WTC11 (cell line): ENCODE data around the gene GIPC3. TPM values are rescaled to one million over a fixed set of nuclear protein-coding genes. Genes with fewer than 3 reads are reported as not detected.

Source experiments
- ATAC-seq: fragments of 200-7000 bp; cut with Tn5 transposase; 2 replicates; pipeline ENCODE4 v1.10.0; 2021; ENCODE audit warnings: mild to moderate bottlenecking, moderate library complexity
- CTCF ChIA-PET: fragments of 300-600 bp; sonication (Branson Sonifier 250); formaldehyde crosslinking; loops from one replicate; lab custom pipeline; 2021; ENCODE audit warnings: antibody characterized with exemption; lab: Charles Lee
- POLR2A ChIA-PET: fragments of 350-600 bp; sonication (Branson Sonifier 250); formaldehyde crosslinking; loops from one replicate; lab custom pipeline; 2021; ENCODE audit warnings: antibody characterized with exemption; lab: Charles Lee
- DNase-seq: peaks from one replicate; pipeline ENCODE4 v3.0.0; 2021; ENCODE audit warnings: low spot score
- H3K27ac Mint-ChIP-seq: 2 replicates; pipeline ENCODE4 v1.8.0; 2021; ENCODE audit warnings: mixed read lengths
- H3K27me3 Mint-ChIP-seq: 2 replicates; pipeline ENCODE4 v1.8.0; 2021; ENCODE audit warnings: low read depth, mild to moderate bottlenecking, moderate library complexity, mixed read lengths
- H3K36me3 Mint-ChIP-seq: 2 replicates; pipeline ENCODE4 v1.8.0; 2021; ENCODE audit warnings: mixed read lengths
- H3K4me1 Mint-ChIP-seq: 2 replicates; pipeline ENCODE4 v1.8.0; 2022; ENCODE audit warnings: mixed read lengths
- H3K4me3 Mint-ChIP-seq: 2 replicates; pipeline ENCODE4 v1.8.0; 2021; ENCODE audit warnings: mild to moderate bottlenecking, moderate library complexity, mixed read lengths
- H3K9me3 Mint-ChIP-seq: 2 replicates; pipeline ENCODE4 v1.8.0; 2021; ENCODE audit warnings: mixed read lengths
- CREM ChIP-seq: sonication (generic); formaldehyde crosslinking; IDR thresholded peaks from 2 replicates; pipeline ENCODE4 v1.8.1; 2022; ENCODE audit warnings: mild to moderate bottlenecking, missing genetic modification reagents, moderate library complexity
- ELF4 ChIP-seq: sonication (generic); formaldehyde crosslinking; IDR thresholded peaks from 2 replicates; pipeline ENCODE4 v1.8.1; 2022; ENCODE audit warnings: low read depth, mild to moderate bottlenecking, moderate library complexity, missing genetic modification reagents
- GABPB1 ChIP-seq: sonication (generic); formaldehyde crosslinking; IDR thresholded peaks from 2 replicates; pipeline ENCODE4 v1.8.1; 2023; ENCODE audit warnings: mild to moderate bottlenecking, missing genetic modification reagents
- GRHL2 ChIP-seq: fragments of 250-450 bp; sonication (Bioruptor Pico); IDR thresholded peaks from 2 replicates; pipeline ENCODE4 v1.8.0; 2022; ENCODE audit warnings: mild to moderate bottlenecking, moderate library complexity; ENCODE audit not compliant: insufficient replicate concordance, severe bottlenecking
- GTF2I ChIP-seq: fragments of 250-450 bp; sonication (Bioruptor Pico); conservative IDR thresholded peaks from 2 replicates; pipeline ENCODE4 v1.4.0; 2021; ENCODE audit warnings: mild to moderate bottlenecking
- HMGA2 ChIP-seq: fragments of 250-450 bp; sonication (Bioruptor Pico); IDR thresholded peaks from 2 replicates; pipeline ENCODE4 v1.4.0; 2021; ENCODE audit warnings: mild to moderate bottlenecking, moderate library complexity
- JAZF1 ChIP-seq: fragments of 250-450 bp; sonication (Bioruptor Pico); IDR thresholded peaks from 2 replicates; pipeline ENCODE4 v1.9.0; 2021; ENCODE audit warnings: moderate library complexity, mild to moderate bottlenecking, inconsistent platforms
- JUN ChIP-seq: sonication (generic); formaldehyde crosslinking; IDR thresholded peaks from 2 replicates; pipeline ENCODE4 v1.8.0; 2023; ENCODE audit warnings: mild to moderate bottlenecking, missing genetic modification reagents
- MYBL2 ChIP-seq: sonication (generic); formaldehyde crosslinking; IDR thresholded peaks from 2 replicates; pipeline ENCODE4 v1.8.1; 2023; ENCODE audit warnings: mild to moderate bottlenecking, moderate library complexity, missing genetic modification reagents
- NFATC4 ChIP-seq: fragments of 250-450 bp; sonication (Bioruptor Pico); IDR thresholded peaks from 2 replicates; pipeline ENCODE4 v1.9.0; 2021; ENCODE audit warnings: mild to moderate bottlenecking
- NFE2L1 ChIP-seq: sonication (generic); formaldehyde crosslinking; IDR thresholded peaks from 2 replicates; pipeline ENCODE4 v1.8.1; 2023; ENCODE audit warnings: missing genetic modification reagents
- SMAD3 ChIP-seq: sonication (generic); formaldehyde crosslinking; IDR thresholded peaks from 2 replicates; pipeline ENCODE4 v1.8.0; 2022; ENCODE audit warnings: missing genetic modification reagents, mild to moderate bottlenecking, borderline replicate concordance
- ZBTB21 ChIP-seq: sonication (generic); formaldehyde crosslinking; IDR thresholded peaks from 2 replicates; pipeline ENCODE4 v1.8.1; 2023; ENCODE audit warnings: mild to moderate bottlenecking, missing genetic modification reagents, borderline replicate concordance
- ZNF317 ChIP-seq: sonication (generic); formaldehyde crosslinking; IDR thresholded peaks from 2 replicates; pipeline ENCODE4 v1.8.1; 2023; ENCODE audit warnings: low read depth, mild to moderate bottlenecking, moderate library complexity, missing genetic modification reagents, borderline replicate concordance
- ZNF416 ChIP-seq: fragments of 250-450 bp; sonication (Bioruptor Pico); IDR thresholded peaks from 2 replicates; pipeline ENCODE4 v1.9.0; 2021; ENCODE audit warnings: mild to moderate bottlenecking, inconsistent platforms
- total RNA-seq: library from RNA; stranded (reverse); gene quantifications from 3 replicates; pipeline ENCODE4 v1.2.3, GENCODE V29; 2021
- TF ChIP-seq, protein P1 (sequence below): fragments of 250-450 bp; sonication (Bioruptor Pico); IDR thresholded peaks from 2 replicates; pipeline ENCODE4 v2.1.2; 2022; ENCODE audit warnings: mild to moderate bottlenecking, moderate library complexity
- TF ChIP-seq, protein P2 (sequence below): fragments of 250-450 bp; sonication (Bioruptor Pico); conservative IDR thresholded peaks from 2 replicates; pipeline ENCODE4 v1.9.0; 2021; ENCODE audit warnings: mild to moderate bottlenecking
- TF ChIP-seq, protein P3 (sequence below): sonication (generic); formaldehyde crosslinking; IDR thresholded peaks from 2 replicates; pipeline ENCODE4 v1.8.1; 2023; ENCODE audit warnings: mild to moderate bottlenecking, moderate library complexity, missing genetic modification reagents
- TF ChIP-seq, protein P4 (sequence below): sonication (generic); formaldehyde crosslinking; conservative IDR thresholded peaks from 2 replicates; pipeline ENCODE4 v1.8.1; 2022; ENCODE audit warnings: mild to moderate bottlenecking, missing genetic modification reagents

GIPC3 gene
- total RNA-seq, 1 experiment from 2014 or later: 1.0 TPM

DNA sequence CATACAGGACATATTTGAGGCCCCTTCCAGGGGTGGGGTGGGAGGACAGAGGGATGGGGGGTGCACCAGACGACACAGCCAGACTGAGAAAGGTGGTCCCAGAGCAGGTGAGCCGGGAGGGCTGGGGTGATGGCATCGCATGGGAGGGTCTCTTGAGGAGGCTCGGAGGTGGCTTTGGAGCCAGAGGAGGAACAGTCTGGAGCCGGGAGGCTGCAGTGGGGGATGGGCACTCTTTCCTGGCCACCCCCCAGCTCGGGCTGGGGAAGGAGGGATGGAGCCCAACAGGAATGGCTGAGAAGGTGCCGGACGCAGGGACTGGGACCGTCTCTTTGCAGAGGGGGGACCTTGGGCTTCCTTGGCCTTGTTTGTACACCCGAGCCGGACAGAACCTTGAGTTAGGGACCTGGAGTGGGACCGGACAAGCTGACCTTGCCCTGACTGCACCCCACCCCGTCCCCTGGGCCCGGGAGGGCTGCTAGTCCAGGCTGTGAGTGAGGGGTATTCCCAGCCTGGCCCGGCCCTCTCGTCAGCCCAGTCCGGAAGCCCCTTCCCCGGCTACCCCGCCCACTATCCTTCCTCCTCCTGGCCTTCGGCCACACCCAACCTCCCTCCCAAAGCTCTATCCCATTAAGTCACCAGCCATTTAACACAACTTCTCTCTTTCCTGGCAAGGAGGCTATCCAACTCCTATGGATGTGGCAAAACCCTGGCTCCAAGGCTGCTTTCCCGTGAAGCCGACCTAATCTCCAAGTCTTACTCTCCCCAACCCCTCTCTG, 22.2 kb downstream of the GIPC3 start:
- peak; percentile 61 for DNase-seq
- ChIA-PET POLR2A (interaction anchor here (0.5 to 0.7 kb wide), 2 partner anchors 31 to 1145 kb away, joined by 3 to 4 read pairs; no protein-coding TSS in a partner anchor), CTCF (interaction anchor here (0.8 to 1.9 kb wide), 12 partner anchors 8 to 331 kb away, joined by 3 to 13 read pairs (median 5); no protein-coding TSS in a partner anchor)
- Mint-ChIP-seq H3K36me3 (no peaks in the 10 kb centered on the region; the same call in 1 of the 2 replicates), H3K4me3 (peak overlapping the region; percentile 68), H3K9me3 (no peaks in the 10 kb centered on the region), H3K27ac (peak overlapping the region; percentile 83), H3K4me1 (peaks cover 11% of the 10 kb centered on the region), H3K27me3 (no peaks in the 10 kb centered on the region)
- TF ChIP-seq ELF4 (CRISPR knock-in tag) (no peak), GABPB1 (no peak)
- peak; percentile 67 for ATAC-seq

DNA sequence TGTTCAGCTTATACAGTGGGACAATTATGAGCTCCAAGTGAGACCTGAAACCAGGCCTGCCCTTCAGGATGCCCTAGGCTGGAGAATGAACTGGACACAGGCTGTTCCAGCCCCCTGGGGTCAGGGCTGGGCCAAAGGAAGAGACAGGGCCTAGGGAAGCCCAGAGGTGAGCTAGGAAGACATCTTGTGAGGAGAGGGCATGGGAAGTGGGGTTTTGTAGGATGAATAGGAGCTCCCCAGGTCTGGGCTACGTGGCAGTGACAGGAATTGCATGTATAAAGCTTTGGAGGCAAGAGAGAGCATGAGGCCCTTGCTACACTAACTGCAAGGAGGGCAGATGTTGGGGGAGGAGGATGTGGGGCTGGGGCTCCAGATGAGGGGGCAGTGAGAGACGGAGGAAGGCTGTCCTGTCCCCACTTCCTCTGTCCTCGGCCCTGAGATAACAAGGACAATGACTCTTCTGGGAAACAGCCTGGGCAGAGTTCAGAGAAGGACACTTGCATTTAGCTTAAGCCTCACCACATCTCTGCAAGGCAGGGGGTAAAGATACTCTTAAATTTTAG, 22.9 kb downstream of the GIPC3 start:
- H3K4me1 Mint-ChIP-seq: peaks cover 11% of the 10 kb centered on the region
- H3K36me3 Mint-ChIP-seq: no peaks in the 10 kb centered on the region; the same call in 1 of the 2 replicates
- no peak for TF ChIP-seq ELF4 (CRISPR knock-in tag)
- TF ChIP-seq, protein P1, sequence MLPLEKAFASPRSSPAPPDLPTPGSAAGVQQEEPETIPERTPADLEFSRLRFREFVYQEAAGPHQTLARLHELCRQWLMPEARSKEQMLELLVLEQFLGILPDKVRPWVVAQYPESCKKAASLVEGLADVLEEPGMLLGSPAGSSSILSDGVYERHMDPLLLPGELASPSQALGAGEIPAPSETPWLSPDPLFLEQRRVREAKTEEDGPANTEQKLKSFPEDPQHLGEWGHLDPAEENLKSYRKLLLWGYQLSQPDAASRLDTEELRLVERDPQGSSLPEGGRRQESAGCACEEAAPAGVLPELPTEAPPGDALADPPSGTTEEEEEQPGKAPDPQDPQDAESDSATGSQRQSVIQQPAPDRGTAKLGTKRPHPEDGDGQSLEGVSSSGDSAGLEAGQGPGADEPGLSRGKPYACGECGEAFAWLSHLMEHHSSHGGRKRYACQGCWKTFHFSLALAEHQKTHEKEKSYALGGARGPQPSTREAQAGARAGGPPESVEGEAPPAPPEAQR (CRISPR knock-in tag): no peak
- no peak for TF ChIP-seq SMAD3 (CRISPR knock-in tag)
- no peak for TF ChIP-seq NFATC4 (CRISPR knock-in tag)
- TF ChIP-seq, protein P2, sequence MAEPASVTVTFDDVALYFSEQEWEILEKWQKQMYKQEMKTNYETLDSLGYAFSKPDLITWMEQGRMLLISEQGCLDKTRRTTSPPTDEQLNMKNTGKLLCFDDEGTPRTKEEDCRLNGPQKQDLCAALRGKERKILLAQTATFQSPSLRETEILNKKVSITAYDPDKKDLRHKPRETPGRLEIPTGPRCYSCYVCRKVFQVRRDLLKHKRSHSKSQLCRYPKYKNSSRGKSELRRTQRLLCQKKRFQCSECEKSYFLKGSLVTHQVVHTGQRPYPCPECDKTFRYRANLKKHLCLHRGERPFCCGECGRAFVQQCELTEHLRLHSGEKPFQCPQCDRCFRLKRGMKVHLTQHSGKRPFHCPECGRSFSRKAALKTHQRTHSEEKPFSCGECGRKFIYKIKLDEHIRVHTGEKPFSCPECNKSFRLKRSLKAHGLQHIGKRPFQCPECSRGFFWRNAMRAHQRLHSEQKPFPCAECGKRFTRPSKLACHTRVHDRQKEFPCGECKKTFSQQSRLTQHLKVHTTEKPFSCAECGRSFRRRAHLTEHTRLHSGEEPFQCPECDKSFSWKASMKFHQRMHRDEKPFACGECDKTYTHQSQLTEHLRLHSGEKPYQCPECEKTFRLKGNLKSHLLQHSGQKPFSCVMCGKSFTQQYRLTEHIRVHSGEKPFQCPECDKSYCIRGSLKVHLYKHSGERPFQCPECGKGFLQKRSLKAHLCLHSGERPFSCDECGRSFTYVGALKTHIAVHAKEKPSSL (CRISPR knock-in tag): no peak
- TF ChIP-seq ZBTB21: no peak
- no peak for TF ChIP-seq MYBL2 (CRISPR knock-in tag)
- TF ChIP-seq, protein P3, sequence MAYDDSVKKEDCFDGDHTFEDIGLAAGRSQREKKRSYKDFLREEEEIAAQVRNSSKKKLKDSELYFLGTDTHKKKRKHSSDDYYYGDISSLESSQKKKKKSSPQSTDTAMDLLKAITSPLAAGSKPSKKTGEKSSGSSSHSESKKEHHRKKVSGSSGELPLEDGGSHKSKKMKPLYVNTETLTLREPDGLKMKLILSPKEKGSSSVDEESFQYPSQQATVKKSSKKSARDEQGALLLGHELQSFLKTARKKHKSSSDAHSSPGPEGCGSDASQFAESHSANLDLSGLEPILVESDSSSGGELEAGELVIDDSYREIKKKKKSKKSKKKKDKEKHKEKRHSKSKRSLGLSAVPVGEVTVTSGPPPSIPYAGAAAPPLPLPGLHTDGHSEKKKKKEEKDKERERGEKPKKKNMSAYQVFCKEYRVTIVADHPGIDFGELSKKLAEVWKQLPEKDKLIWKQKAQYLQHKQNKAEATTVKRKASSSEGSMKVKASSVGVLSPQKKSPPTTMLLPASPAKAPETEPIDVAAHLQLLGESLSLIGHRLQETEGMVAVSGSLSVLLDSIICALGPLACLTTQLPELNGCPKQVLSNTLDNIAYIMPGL (CRISPR knock-in tag): no peak
- H3K27me3 Mint-ChIP-seq: no peaks in the 10 kb centered on the region
- DNase-seq: no peak
- H3K4me3 Mint-ChIP-seq: peak overlapping the region; percentile 68
- ATAC-seq: no peak
- H3K27ac Mint-ChIP-seq: peak overlapping the region; percentile 83; the same call in 1 of the 2 replicates
- H3K9me3 Mint-ChIP-seq: no peaks in the 10 kb centered on the region
- ChIA-PET CTCF (interaction anchor here (0.8 to 1.9 kb wide), 13 partner anchors 8 to 332 kb away, joined by 3 to 13 read pairs (median 5); no protein-coding TSS in a partner anchor), POLR2A (interaction anchor here (0.6 to 0.9 kb wide), 3 partner anchors 31 to 139 kb away, joined by 3 to 4 read pairs (median 4); no protein-coding TSS in a partner anchor)

DNA sequence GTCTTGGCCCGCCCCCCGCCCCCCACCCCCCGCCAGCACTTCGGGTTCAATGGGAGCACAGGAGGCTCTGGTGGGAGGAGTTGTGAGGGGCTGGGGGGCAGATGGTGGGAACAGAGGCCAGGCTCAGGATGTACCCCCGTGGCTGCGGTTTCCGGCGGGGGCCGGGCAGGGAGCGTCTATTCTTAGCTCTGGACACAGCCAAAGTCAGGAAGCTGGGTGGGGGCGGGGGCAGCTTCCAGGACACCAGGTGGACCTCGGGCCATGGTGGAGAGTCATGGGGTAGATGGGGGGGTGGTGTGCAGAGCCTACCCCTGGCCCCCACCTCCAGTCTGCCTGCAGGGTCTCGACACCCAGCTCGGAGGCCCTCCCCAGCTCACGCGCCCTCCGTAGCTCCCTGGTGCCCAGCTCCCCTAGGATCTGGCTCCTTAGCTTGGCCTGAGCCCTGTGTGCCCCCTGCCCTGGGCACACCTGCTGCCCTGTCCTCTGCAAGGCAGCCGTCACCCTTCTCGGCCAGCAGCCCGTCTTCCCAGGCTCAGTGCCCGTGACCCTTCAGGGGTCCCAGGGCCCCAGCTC, 23.6 kb downstream of the GIPC3 start:
- ChIA-PET CTCF (interaction anchor here (0.7 to 1.9 kb wide), 6 partner anchors 9 to 48 kb away, joined by 3 to 12 read pairs (median 5); no protein-coding TSS in a partner anchor), POLR2A (interaction anchor here (0.6 to 0.9 kb wide), 2 partner anchors 32 to 138 kb away, joined by 3 to 4 read pairs; no protein-coding TSS in a partner anchor)
- ATAC-seq: no peak
- TF ChIP-seq HMGA2 (no peak), ZNF416 (CRISPR knock-in tag) (no peak), NFE2L1 (CRISPR knock-in tag) (no peak), GTF2I (CRISPR knock-in tag) (no peak), ZNF317 (CRISPR knock-in tag) (no peak), CREM (no peak), JUN (no peak), GRHL2 (CRISPR knock-in tag) (no peak), GABPB1 (no peak), JAZF1 (no peak)
- TF ChIP-seq, protein P4, sequence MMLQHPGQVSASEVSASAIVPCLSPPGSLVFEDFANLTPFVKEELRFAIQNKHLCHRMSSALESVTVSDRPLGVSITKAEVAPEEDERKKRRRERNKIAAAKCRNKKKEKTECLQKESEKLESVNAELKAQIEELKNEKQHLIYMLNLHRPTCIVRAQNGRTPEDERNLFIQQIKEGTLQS (CRISPR knock-in tag): no peak
- TF ChIP-seq, protein P2 (CRISPR knock-in tag): no peak

More for the DNA sequence above, 23.6 kb downstream of the GIPC3 start:
- H3K27ac Mint-ChIP-seq: no peak overlapping the region
- H3K4me1 Mint-ChIP-seq: peaks cover 11% of the 10 kb centered on the region
- DNase-seq: no peak
- no peaks in the 10 kb centered on the region; the same call in 1 of the 2 replicates for H3K36me3 Mint-ChIP-seq
- H3K27me3 Mint-ChIP-seq: no peaks in the 10 kb centered on the region
- H3K9me3 Mint-ChIP-seq: no peaks in the 10 kb centered on the region
- no peak overlapping the region for H3K4me3 Mint-ChIP-seq
